Spleen (tissue), 11 donors: ENCODE results near the gene S1PR4. TPM values are rescaled to one million over a fixed set of nuclear protein-coding genes. Genes with fewer than 3 reads are reported as not detected.
"Not testable (repeated sequence)": the region's sequence is repeated elsewhere in the genome, so short reads cannot be mapped to it uniquely, and the experiment has no call there.

ENCODE experiments used
- DNase-seq: peaks from one replicate; pipeline ENCODE4 v3.0.0-alpha.2; 2020
- H3K27ac ChIP-seq, 8 donors: fragments of 200-600 bp; sonication (generic) in 7 of 8; 1 replicate in 4 of 8; 2 replicates in 4 of 8; pipeline versions ENCODE4 v1.5.0 to v1.8.0; 2016 to 2021; ENCODE audit warnings: inconsistent platforms in 4 of 8, mild to moderate bottlenecking in 4 of 8, moderate library complexity in 1 of 8
- H3K27me3 ChIP-seq, 7 donors: fragments of 200-600 bp; sonication (generic) in 6 of 7; replicated peaks in 1 of 7; 1 replicate in 4 of 7; 2 replicates in 3 of 7; pipeline versions ENCODE4 v1.5.0 to v1.8.0; 2016 to 2021; ENCODE audit warnings: inconsistent platforms in 3 of 7, mild to moderate bottlenecking in 1 of 7
- H3K36me3 ChIP-seq, 6 donors: fragments of 200-600 bp; sonication (generic) in 5 of 6; 1 replicate in 4 of 6; 2 replicates in 2 of 6; pipeline versions ENCODE4 v1.5.0 to v1.8.0; 2016 to 2021; ENCODE audit warnings: inconsistent platforms in 2 of 6
- H3K4me1 ChIP-seq, 6 donors: fragments of 200-600 bp; sonication (generic) in 5 of 6; 1 replicate in 3 of 6; 2 replicates in 3 of 6; pipeline versions ENCODE4 v1.5.0 to v1.8.0; 2016 to 2021; ENCODE audit warnings: inconsistent platforms in 3 of 6
- H3K4me3 ChIP-seq, 8 donors: fragments of 200-600 bp; sonication (generic) in 7 of 8; 1 replicate in 4 of 8; 2 replicates in 4 of 8; pipeline versions ENCODE4 v1.5.0 to v1.8.0; 2016 to 2021; ENCODE audit warnings: inconsistent platforms in 4 of 8, mild to moderate bottlenecking in 4 of 8, moderate library complexity in 2 of 8
- H3K9me3 ChIP-seq, 8 donors: fragments of 200-600 bp; sonication (generic) in 7 of 8; 1 replicate in 4 of 8; 2 replicates in 4 of 8; pipeline versions ENCODE4 v1.5.0 to v1.8.0; 2016 to 2021; ENCODE audit warnings: inconsistent platforms in 4 of 8
- CTCF ChIP-seq, 11 experiments: fragments of 200-600 bp in 7 of 11; fragments of 450-650 bp in 4 of 11; sonication (generic) in 4 of 11; IDR thresholded peaks in 8 of 11; conservative IDR thresholded peaks in 3 of 11; 1 replicate in 7 of 11; 2 replicates in 4 of 11; pipeline versions ENCODE4 v1.4.0 to v1.8.0; 2016 to 2021; ENCODE audit warnings: antibody characterized with exemption in 11 of 11, inconsistent platforms in 4 of 11, mild to moderate bottlenecking in 1 of 11
- POLR2A ChIP-seq, 3 donors: fragments of 450-650 bp; IDR thresholded peaks; one replicate each; pipeline ENCODE4 v1.5.1; 2017; ENCODE audit warnings: antibody characterized with exemption in 3 of 3, mild to moderate bottlenecking in 1 of 3
- POLR2AphosphoS5 ChIP-seq, 3 donors: sonication (generic); formaldehyde crosslinking; IDR thresholded peaks; one replicate each; pipeline ENCODE4 v1.5.1; 2017; ENCODE audit warnings: antibody characterized with exemption in 3 of 3
- WGBS, 5 donors: extraction: QIAGEN DNeasy Blood & Tissue Kit in 3 of 5; methylation state at CpG; one replicate each; pipeline versions ENCODE4 v1.1.5 to v1.1.7; 2013 to 2018; 5-methylcytosine and 5-hydroxymethylcytosine counted together
- intact Hi-C: fragments of 100-400 bp; cut with DNase I; formaldehyde crosslinking; loops from one replicate; pipeline ENCODE4 v1.15.0; 2023; ENCODE audit warnings: low total_unique reads
- polyA plus RNA-seq, 3 donors: library from polyadenylated mRNA; stranded (reverse); fragments of 200-250 nt; gene quantifications; one replicate each; pipeline ENCODE4 v1.2.1, GENCODE V29; 2013
- total RNA-seq, 7 donors: library from RNA; depleted of rRNA in 3 of 7; stranded (reverse); fragments of >200 nt in 3 of 7; fragmentation: NEBNext Ultra II Directional in 4 of 7; extraction: Animal tissue kit (Norgen Biotek cat#: 25700) in 4 of 7; gene quantifications; one replicate each; pipeline versions ENCODE4 v1.1.0 to v1.2.1, GENCODE V29; 2016 to 2021
- donor health status: healthy with polysubstance abuse.
- donor health status: DM: no; HTN: no; CAD: no; lungs with moderate emphysema.
- donor health status: DM: no; HTN: no; CAD: no.
- donor health status: Bipolar disorder and iron deficiency.
- donor health status: healthy.
- donor health status: DM: no; HTN: no; CAD: no.
- donor health status: DM: yes; HTN: yes; CAD: no.

Gene S1PR4
- total and polyA plus RNA-seq, 10 donors, result 44.7 to 171 (median 62.0) TPM

DNA sequence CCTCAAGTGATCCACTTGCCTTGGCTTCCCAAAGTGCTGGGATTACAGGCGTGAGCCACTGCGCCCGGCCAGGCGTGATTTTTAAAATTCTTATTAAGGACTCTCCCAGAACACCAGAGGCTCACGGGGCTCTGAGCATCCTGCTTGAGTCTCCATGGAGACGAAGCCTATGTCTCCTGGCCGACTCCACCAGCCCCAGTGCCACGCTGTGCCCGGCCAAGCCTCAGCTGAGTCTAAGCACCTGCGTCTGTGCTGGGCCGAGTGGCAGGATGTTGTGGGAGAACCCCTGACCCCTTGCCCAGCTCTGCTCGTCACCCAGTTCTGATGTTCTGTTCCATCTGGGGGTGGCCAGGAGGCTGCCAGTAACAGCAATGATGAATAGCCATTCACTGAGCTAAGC lies 42.0 kb downstream of the S1PR4 start:
- DNase-seq, result no peak
- no peak for TF ChIP-seq POLR2AphosphoS5 (IDR thresholded peaks at IDR 0.05)
- no peak for TF ChIP-seq POLR2A (IDR thresholded peaks at IDR 0.05)
- peaks cover 0 to 3% (median 0%) of the 10 kb centered on the region in 8 donors for H3K9me3 ChIP-seq
- H3K27ac ChIP-seq, result no peak overlapping the region
- H3K36me3 ChIP-seq, result no peaks in the 10 kb centered on the region
- no peak overlapping the region for H3K4me3 ChIP-seq
- intact Hi-C loops, result no loop called here
- H3K27me3 ChIP-seq, result peaks cover 0 to 44% (median 35%) of the 10 kb centered on the region in 7 donors
- WGBS, 5 donors, result 72 to 85% (median 80%) methylated on average over 10 to 12 of the region's 12 CpGs
- H3K4me1 ChIP-seq, result peaks cover 0 to 15% (median 5%) of the 10 kb centered on the region in 6 donors

DNA sequence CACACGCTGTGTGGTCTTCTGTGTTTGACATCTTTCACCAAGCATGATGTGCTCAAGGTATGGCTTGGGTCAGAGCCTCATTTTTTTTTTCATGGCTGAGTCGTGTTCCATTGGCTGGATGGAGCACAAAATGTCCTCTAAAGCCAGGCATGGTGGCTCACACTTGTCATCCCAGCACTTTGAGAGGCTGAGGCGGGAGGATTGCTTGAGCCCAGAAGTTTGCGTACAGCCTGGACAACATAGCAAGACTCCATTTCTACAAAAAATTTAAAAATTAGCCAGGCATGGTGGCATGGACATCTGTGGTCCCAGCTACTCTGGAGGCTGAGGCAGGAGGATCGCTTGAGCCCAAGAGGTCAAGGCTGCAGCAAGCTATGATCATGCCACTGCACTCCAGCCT lies 43.0 kb downstream of the S1PR4 start:
- H3K27me3 ChIP-seq, result peaks cover 0 to 54% (median 41%) of the 10 kb centered on the region in 7 donors
- H3K4me1 ChIP-seq, result peaks cover 0 to 16% (median 5%) of the 10 kb centered on the region in 6 donors
- H3K27ac ChIP-seq, intact Hi-C loops, DNase-seq, H3K36me3 ChIP-seq, H3K9me3 ChIP-seq, H3K4me3 ChIP-seq: not testable (repeated sequence)
- 82 to 93% (median 90%) methylated on average over 4 to 5 of the region's 5 CpGs for WGBS, 5 donors

- H3K4me3 ChIP-seq, result no peak overlapping the region
- no peaks in the 10 kb centered on the region for H3K36me3 ChIP-seq
- 88 to 93% (median 92%) methylated on average over 5 of the region's 5 CpGs for WGBS, 5 donors
- H3K27ac ChIP-seq, result no peak overlapping the region
- no peak for TF ChIP-seq POLR2A (IDR thresholded peaks at IDR 0.05)
- no peak for TF ChIP-seq CTCF (IDR thresholded peaks at IDR 0.05 in 8 of 11, conservative IDR thresholded peaks at IDR 0.05 in 3 of 11)
- no peak for TF ChIP-seq POLR2AphosphoS5 (IDR thresholded peaks at IDR 0.05)
- no peaks in the 10 kb centered on the region for H3K9me3 ChIP-seq
- intact Hi-C loops, result no loop called here
- H3K4me1 ChIP-seq, result peaks cover 0 to 16% (median 5%) of the 10 kb centered on the region in 6 donors
- DNase-seq, result no peak
- H3K27me3 ChIP-seq, result peaks cover 0 to 66% (median 44%) of the 10 kb centered on the region in 7 donors
These were observed 44.1 kb downstream of the S1PR4 start for GRCh38 chr19:3222709-3223108.

DNA sequence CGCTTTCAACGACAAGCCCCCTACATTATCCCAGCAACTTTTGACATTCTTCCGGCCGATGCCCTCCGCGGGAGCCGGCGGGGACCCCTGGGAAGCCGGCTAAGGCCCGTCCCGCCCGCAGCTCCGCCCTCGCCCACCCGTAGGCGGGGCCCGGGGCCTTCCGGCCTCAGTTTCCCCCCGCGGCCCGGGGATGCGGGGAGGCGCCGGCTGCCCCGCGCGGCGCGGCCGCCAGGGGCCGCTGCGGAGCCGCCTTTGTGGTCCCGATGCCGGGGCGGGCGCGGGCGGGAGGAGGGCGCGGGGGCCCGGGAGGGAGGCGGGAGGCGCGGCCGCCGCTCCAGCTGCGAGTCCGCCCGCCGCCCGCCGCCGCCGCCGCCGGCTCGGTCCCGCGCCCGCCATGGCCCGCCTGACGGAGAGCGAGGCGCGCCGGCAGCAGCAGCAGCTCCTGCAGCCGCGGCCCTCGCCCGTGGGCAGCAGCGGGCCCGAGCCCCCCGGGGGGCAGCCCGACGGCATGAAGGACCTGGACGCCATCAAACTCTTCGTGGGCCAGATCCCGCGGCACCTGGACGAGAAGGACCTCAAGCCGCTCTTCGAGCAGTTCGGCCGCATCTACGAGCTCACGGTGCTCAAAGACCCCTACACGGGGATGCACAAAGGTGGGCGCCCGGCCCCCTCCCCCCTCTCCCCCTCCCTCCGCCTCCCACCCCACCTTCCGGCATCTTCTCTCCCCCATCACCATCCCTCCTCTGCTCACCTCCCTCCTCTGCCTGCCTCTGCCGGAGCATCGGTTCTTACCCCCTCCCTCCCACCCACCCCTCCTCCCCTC lies 46.0 kb downstream of the S1PR4 start, which contains the start of gene CELF5:
TSS of gene CELF5 (plus strand) at position 316 of the 823 bp plus-strand sequence. CDS start at position 395, 79 bp downstream.
- peak within 1 kb of the TSS in 4 of 8 donors; percentile 26 to 66 (median 28) for H3K4me3 ChIP-seq
- 2 to 3% (median 2%) methylated on average over 38 to 94 of the region's 94 CpGs for WGBS, 5 donors
- intact Hi-C loops, result no loop called here
- H3K36me3 ChIP-seq, result no peaks in the 10 kb centered on the region
- H3K9me3 ChIP-seq, result no peaks in the 10 kb centered on the region
- H3K27me3 ChIP-seq, result peaks cover 0 to 84% (median 53%) of the 10 kb centered on the region in 7 donors
- H3K27ac ChIP-seq, result no peak within 1 kb of the TSS
- no peak for TF ChIP-seq POLR2A (IDR thresholded peaks at IDR 0.05)
- TF ChIP-seq CTCF (IDR thresholded peaks at IDR 0.05 in 8 of 11, conservative IDR thresholded peaks at IDR 0.05 in 3 of 11), result peak in 6 of 11 experiments; percentile 49 to 78 (median 70)
- no peak for DNase-seq
- H3K4me1 ChIP-seq, result peaks cover 0 to 16% (median 5%) of the 10 kb centered on the region in 6 donors

DNA sequence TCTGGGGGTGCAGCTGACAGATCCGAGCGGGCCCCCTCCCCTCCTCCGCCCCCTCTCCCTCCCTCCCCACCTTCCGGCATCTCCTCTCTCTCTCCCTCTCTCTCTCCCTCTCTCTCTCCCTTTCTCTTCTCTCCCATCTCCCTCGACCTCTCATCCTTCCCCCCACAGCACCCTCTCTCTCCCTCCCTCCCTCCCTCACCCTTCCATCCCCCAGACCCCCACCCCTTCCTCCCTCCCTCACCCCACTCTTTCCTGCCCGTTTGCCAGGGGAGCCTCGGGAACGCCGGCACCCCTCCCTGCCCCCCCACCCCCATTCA lies 46.6 kb downstream of the S1PR4 start:
- Histone ChIP-seq H3K27me3 (peaks cover 0 to 90% (median 53%) of the 10 kb centered on the region in 7 donors), H3K4me1 (peaks cover 0 to 16% (median 5%) of the 10 kb centered on the region in 6 donors), H3K9me3 (no peaks in the 10 kb centered on the region), H3K36me3 (no peaks in the 10 kb centered on the region), H3K27ac (no peak overlapping the region), H3K4me3 (peak overlapping the region in 1 of 8 donors; percentile 66)
- 0 to 5% (median 1%) methylated on average over 9 of the region's 9 CpGs for WGBS, 5 donors
- TF ChIP-seq POLR2AphosphoS5 (IDR thresholded peaks at IDR 0.05), result no peak
- no peak for TF ChIP-seq CTCF (IDR thresholded peaks at IDR 0.05 in 8 of 11, conservative IDR thresholded peaks at IDR 0.05 in 3 of 11)
- TF ChIP-seq POLR2A (IDR thresholded peaks at IDR 0.05), result no peak
- DNase-seq, result no peak
- intact Hi-C loops, result no loop called here
